H1 (cell line): Measurements from ENCODE around the gene CEP41. TPM values are rescaled to one million over a fixed set of nuclear protein-coding genes. Genes with fewer than 3 reads are reported as not detected.

Experiments used
- CTCF ChIA-PET: fragments of 300-600 bp; sonication (Branson Sonifier 250); formaldehyde crosslinking; loops from one replicate; lab custom pipeline; 2021; ENCODE audit not compliant: partially characterized antibody; lab: Charles Lee
- POLR2A ChIA-PET: fragments of 300-600 bp; sonication (Branson Sonifier 250); formaldehyde crosslinking; loops from one replicate; lab custom pipeline; 2021; ENCODE audit warnings: inconsistent platforms; ENCODE audit not compliant: partially characterized antibody; lab: Charles Lee
- DNase-seq, 2 experiments: peaks; one replicate each; pipeline versions ENCODE4 v3.0.0 to v3.0.0-alpha.2; 2010 to 2022; ENCODE audit warnings: low spot score in 2 of 2, low read depth in 1 of 2, mixed read lengths in 1 of 2
- FAIRE-seq: peaks from 2 replicates; lab custom pipeline; 2011; peaks lifted over from hg19 to GRCh38; lab: Jason Lieb, UNC
- H2AFZ ChIP-seq: 2 replicates; pipeline ENCODE4 v1.8.1; 2012; ENCODE audit warnings: low read length, inconsistent platforms
- H2AK5ac ChIP-seq: 2 replicates; pipeline ENCODE4 v1.6.1; 2013; ENCODE audit warnings: low read depth, low read length
- H2BK120ac ChIP-seq: replicated peaks from 2 replicates; pipeline ENCODE3; 2013; ENCODE audit warnings: low read depth, low read length, inconsistent platforms
- H2BK12ac ChIP-seq: 2 replicates; pipeline ENCODE4 v1.6.1; 2013; ENCODE audit warnings: low read depth, low read length
- H2BK15ac ChIP-seq: 2 replicates; pipeline ENCODE4 v1.6.1; 2013; ENCODE audit warnings: low read length
- H2BK20ac ChIP-seq: 2 replicates; pipeline ENCODE4 v1.6.1; 2013; ENCODE audit warnings: low read length
- H2BK5ac ChIP-seq: 2 replicates; pipeline ENCODE4 v1.6.1; 2013; ENCODE audit warnings: low read depth, low read length
- H3K14ac ChIP-seq: 2 replicates; pipeline ENCODE4 v1.6.1; 2013; ENCODE audit warnings: inconsistent platforms; ENCODE audit not compliant: insufficient read length
- H3K18ac ChIP-seq: 2 replicates; pipeline ENCODE4 v1.6.1; 2013; ENCODE audit warnings: low read length; ENCODE audit errors: extremely low read depth
- H3K23ac ChIP-seq: 2 replicates; pipeline ENCODE4 v1.6.1; 2013; ENCODE audit warnings: inconsistent platforms; ENCODE audit not compliant: insufficient read length
- H3K23me2 ChIP-seq: 2 replicates; pipeline ENCODE4 v1.6.1; 2013; ENCODE audit warnings: low read depth, low read length
- H3K27ac ChIP-seq: 2 replicates; pipeline ENCODE4 v1.6.1; 2011; ENCODE audit warnings: low read depth, low read length, inconsistent platforms
- H3K27me3 ChIP-seq, 4 experiments: replicated peaks in 1 of 4; 1 replicate in 1 of 4; 2 replicates in 3 of 4; pipeline versions ENCODE4 v1.6.1 to v1.8.1; 2011 to 2013; ENCODE audit warnings: low read length in 3 of 4, mild to moderate bottlenecking in 3 of 4, inconsistent platforms in 2 of 4, mixed read lengths in 2 of 4, moderate library complexity in 1 of 4; ENCODE audit not compliant: control insufficient read depth in 3 of 4, insufficient read depth in 3 of 4; ENCODE audit errors: extremely low read depth in 1 of 4
- H3K36me3 ChIP-seq, 4 experiments: 2 replicates each; pipeline versions ENCODE4 v1.6.1 to v1.8.1; 2011 to 2013; ENCODE audit warnings: mild to moderate bottlenecking in 4 of 4, low read length in 3 of 4, moderate library complexity in 2 of 4, control low read depth in 1 of 4, inconsistent platforms in 1 of 4; ENCODE audit not compliant: insufficient read depth in 4 of 4, control insufficient read depth in 2 of 4
- H3K4ac ChIP-seq: replicated peaks from 2 replicates; pipeline ENCODE3; 2013; ENCODE audit warnings: low read length, low read depth, mixed read lengths, inconsistent platforms; ENCODE audit not compliant: insufficient read length
- H3K4me1 ChIP-seq, 4 experiments: replicated peaks in 1 of 4; 1 replicate in 1 of 4; 2 replicates in 3 of 4; pipeline versions ENCODE4 v1.6.1 to v1.8.1; 2011 to 2013; ENCODE audit warnings: low read length in 3 of 4, inconsistent platforms in 2 of 4, mixed read lengths in 1 of 4; ENCODE audit not compliant: insufficient read depth in 4 of 4, control insufficient read depth in 3 of 4
- H3K4me2 ChIP-seq, 2 experiments: 2 replicates each; pipeline versions ENCODE4 v1.6.1 to v1.8.1; 2011 to 2013; ENCODE audit warnings: low read depth in 2 of 2, low read length in 2 of 2, control low read depth in 1 of 2, inconsistent platforms in 1 of 2, mild to moderate bottlenecking in 1 of 2; ENCODE audit not compliant: insufficient read depth in 1 of 2
- H3K4me3 ChIP-seq, 4 experiments: fragments of 200-600, 300-600 bp in 1 of 4; sonication (generic), shearing (Covaris generic), sonication (Bioruptor Twin) in 1 of 4; 2 replicates each; pipeline versions ENCODE4 v1.5.1 to v1.8.1; 2011 to 2016; ENCODE audit warnings: low read length in 4 of 4, low read depth in 3 of 4, control low read depth in 2 of 4, inconsistent platforms in 2 of 4, mild to moderate bottlenecking in 2 of 4, mixed read lengths in 1 of 4, moderate library complexity in 1 of 4; ENCODE audit not compliant: insufficient read depth in 2 of 4; ENCODE audit errors: extremely low read depth in 1 of 4
- H3K56ac ChIP-seq: replicated peaks from 2 replicates; pipeline ENCODE3; 2013; ENCODE audit warnings: low read depth, mild to moderate bottlenecking, mixed read lengths, low read length, inconsistent platforms; ENCODE audit not compliant: insufficient read length
- H3K79me1 ChIP-seq: 2 replicates; pipeline ENCODE4 v1.6.1; 2013; ENCODE audit warnings: low read depth, low read length, control low read depth
- H3K79me2 ChIP-seq, 2 experiments: 2 replicates each; pipeline versions ENCODE4 v1.6.1 to v1.8.1; 2012 to 2013; ENCODE audit warnings: low read length in 2 of 2, mild to moderate bottlenecking in 2 of 2, inconsistent platforms in 1 of 2; ENCODE audit not compliant: insufficient read depth in 2 of 2, control insufficient read depth in 1 of 2
- H3K9ac ChIP-seq, 4 experiments: replicated peaks in 1 of 4; 1 replicate in 1 of 4; 2 replicates in 3 of 4; pipeline versions ENCODE4 v1.6.1 to v1.8.1; 2011 to 2013; ENCODE audit warnings: low read depth in 3 of 4, low read length in 3 of 4, control low read depth in 2 of 4, mild to moderate bottlenecking in 2 of 4, moderate library complexity in 2 of 4, inconsistent platforms in 1 of 4; ENCODE audit errors: extremely low read depth in 1 of 4
- H3K9me3 ChIP-seq, 2 experiments: 2 replicates each; pipeline versions ENCODE4 v1.6.1 to v1.8.1; 2012 to 2013; ENCODE audit warnings: mild to moderate bottlenecking in 2 of 2, moderate library complexity in 2 of 2, control low read depth in 1 of 2, inconsistent platforms in 1 of 2, low read depth in 1 of 2, low read length in 1 of 2, mixed read lengths in 1 of 2; ENCODE audit not compliant: insufficient read depth in 2 of 2
- H4K20me1 ChIP-seq, 2 experiments: replicated peaks in 1 of 2; 2 replicates each; pipeline versions ENCODE3 to v1.8.1; 2011 to 2013; ENCODE audit warnings: inconsistent platforms in 2 of 2, low read length in 2 of 2, mild to moderate bottlenecking in 1 of 2; ENCODE audit not compliant: insufficient read depth in 2 of 2, control insufficient read depth in 1 of 2
- H4K5ac ChIP-seq: 2 replicates; pipeline ENCODE4 v1.6.1; 2013; ENCODE audit warnings: low read length, low read depth, mixed read lengths, inconsistent platforms; ENCODE audit not compliant: insufficient read length
- H4K8ac ChIP-seq: 2 replicates; pipeline ENCODE4 v1.8.0; 2013; ENCODE audit warnings: mild to moderate bottlenecking, moderate library complexity, low read length, inconsistent platforms; ENCODE audit not compliant: insufficient read depth; ENCODE audit errors: extremely low read depth
- H4K91ac ChIP-seq: replicated peaks from 2 replicates; pipeline ENCODE3; 2013; ENCODE audit warnings: low read length, mixed read lengths, inconsistent platforms; ENCODE audit not compliant: insufficient read length
- ATF3 ChIP-seq: IDR thresholded peaks from 2 replicates; pipeline ENCODE4 v1.6.1; 2011; ENCODE audit warnings: low read depth, mild to moderate bottlenecking, low read length; ENCODE audit not compliant: insufficient read depth
- CHD2 ChIP-seq: IDR thresholded peaks from 2 replicates; pipeline ENCODE4 v1.6.1; 2012; ENCODE audit warnings: low read length, improper control_type of control experiment
- E2F6 ChIP-seq: IDR thresholded peaks from 2 replicates; pipeline ENCODE4 v1.6.1; 2012; ENCODE audit warnings: inconsistent platforms
- FOSL1 ChIP-seq: IDR thresholded peaks from 2 replicates; pipeline ENCODE4 v1.6.1; 2011; ENCODE audit warnings: mild to moderate bottlenecking, low read depth, low read length, moderate library complexity; ENCODE audit not compliant: insufficient read depth
- GABPA ChIP-seq: IDR thresholded peaks from 2 replicates; pipeline ENCODE4 v1.6.1; 2011; ENCODE audit warnings: mild to moderate bottlenecking, low read length, moderate library complexity, borderline replicate concordance; ENCODE audit not compliant: insufficient read depth
- GTF2F1 ChIP-seq: IDR thresholded peaks from 2 replicates; pipeline ENCODE4 v1.6.1; 2012; ENCODE audit warnings: low read depth, low read length, improper control_type of control experiment, borderline replicate concordance
- NRF1 ChIP-seq: IDR thresholded peaks from 2 replicates; pipeline ENCODE4 v1.6.1; 2011; ENCODE audit warnings: mild to moderate bottlenecking, low read depth, low read length, improper control_type of control experiment
- SAP30 ChIP-seq: fragments of 300-600 bp; sonication (generic); IDR thresholded peaks from 2 replicates; pipeline ENCODE4 v1.7.1; 2012; ENCODE audit warnings: low read length, moderate library complexity, mild to moderate bottlenecking, inconsistent platforms; ENCODE audit not compliant: insufficient read depth, insufficient replicate concordance
- TEAD4 ChIP-seq: IDR thresholded peaks from 2 replicates; pipeline ENCODE4 v1.6.1; 2012; ENCODE audit warnings: low read depth, low read length, inconsistent platforms, mixed read lengths
- YY1 ChIP-seq: IDR thresholded peaks from 2 replicates; pipeline ENCODE4 v1.6.1; 2011; ENCODE audit warnings: low read depth, mild to moderate bottlenecking, low read length
- ZNF274 ChIP-seq: IDR thresholded peaks from 2 replicates; pipeline ENCODE4 v1.7.0; 2012; ENCODE audit warnings: low read length, borderline replicate concordance; ENCODE audit errors: extremely low read depth
- WGBS, 2 experiments: shearing (Covaris generic) in 1 of 2; methylation state at CpG; one replicate each; pipeline versions ENCODE4 v1.1.6 to v1.1.7; 2013 to 2015; ENCODE audit warnings: low lambda C conversion rate in 2 of 2, mixed read lengths in 2 of 2, inconsistent platforms in 1 of 2, low coverage in 1 of 2, missing lambda C conversion rate in 1 of 2; ENCODE audit not compliant: insufficient replicate concordance in 2 of 2, insufficient coverage in 1 of 2, insufficient read length in 1 of 2; ENCODE audit errors: extremely low coverage in 1 of 2, missing lambda C conversion rate in 1 of 2; 5-methylcytosine and 5-hydroxymethylcytosine counted together
- polyA plus RNA-seq, 7 experiments: library from polyadenylated mRNA; depleted of rRNA in 3 of 7; stranded (reverse) in 5 of 7; unstranded in 2 of 7; fragments of >200 nt in 5 of 7; fragments of 200-250 nt in 2 of 7; gene quantifications; 1 replicate in 5 of 7; 2 replicates in 1 of 7; 4 replicates in 1 of 7; pipeline versions ENCODE4 v1.2.1 to v1.2.3, GENCODE V29; 2011 to 2013; ENCODE audit warnings: missing spikeins in 2 of 7, mixed read lengths in 2 of 7
- total RNA-seq: library from RNA; stranded (reverse); fragmentation: NEBNext Ultra II Directional; extraction: Animal tissue kit (Norgen Biotek cat#: 25700); gene quantifications from 2 replicates; pipeline ENCODE4 v1.2.1, GENCODE V29; 2021

The CEP41 gene
- total and polyA plus RNA-seq, 2 of the 8 experiments (the other 6 are each of a cell fraction or from before 2014, with no cell fraction given) = 9.3 to 12.8 TPM

- Histone ChIP-seq H4K5ac (no peak overlapping the region), H2BK120ac (no peak overlapping the region), H4K8ac (no peak overlapping the region), H2BK12ac (no peak overlapping the region), H2BK5ac (no peak overlapping the region), H4K20me1 (no peaks in the 10 kb centered on the region), H3K27me3 (no peaks in the 10 kb centered on the region), H3K23me2 (no peaks in the 10 kb centered on the region), H2BK15ac (no peak overlapping the region), H3K14ac (no peak overlapping the region), H3K4me2 (no peak overlapping the region), H3K56ac (no peak overlapping the region), H3K27ac (no peak overlapping the region), H3K9me3 (no peaks in the 10 kb centered on the region), H4K91ac (no peak overlapping the region), H3K79me2 (no peaks in the 10 kb centered on the region), H3K4me3 (no peak overlapping the region), H3K4ac (no peak overlapping the region), H2AK5ac (no peak overlapping the region), H2AFZ (no peak overlapping the region), H3K23ac (no peak overlapping the region), H3K9ac (no peak overlapping the region), H3K36me3 (no peaks in the 10 kb centered on the region), H3K79me1 (no peaks in the 10 kb centered on the region), H2BK20ac (no peak overlapping the region), H3K4me1 (peaks cover 0 to 2% (median 0%) of the 10 kb centered on the region in 4 experiments; a peak in 2 of 7 replicates), H3K18ac (no peak overlapping the region)
- no peak for FAIRE-seq
- no peak for DNase-seq
- ChIA-PET CTCF (interaction anchor here (2.3 kb wide), 1 partner anchor 15 kb away, joined by 11 read pairs; the partner anchor contains the start of gene CPA1), POLR2A (no interaction called here)
- 92% methylated on average over 3 of the region's 3 CpGs; no CpG with 5 or more reads in 1 of the 2 experiments for WGBS, 2 experiments
- TF ChIP-seq ATF3 = no peak
- TF ChIP-seq NRF1 = no peak
- no peak for TF ChIP-seq ZNF274
- TF ChIP-seq YY1 = no peak
- TF ChIP-seq SAP30 = no peak
- no peak for TF ChIP-seq GTF2F1
- no peak for TF ChIP-seq FOSL1
- TF ChIP-seq GABPA = no peak
- no peak for TF ChIP-seq TEAD4
- TF ChIP-seq E2F6 = no peak
- TF ChIP-seq CHD2 = no peak
Measured at GRCh38 chr7:130396109-130396508, 44.7 kb downstream of the CEP41 start.
